Measurements from ENCODE around the gene DNM1. TPM values are rescaled to one million over a fixed set of nuclear protein-coding genes. Genes with fewer than 3 reads are reported as not detected.
A peak's percentile ranks its signal among the peaks of the same experiment; 100 is the strongest.

The DNM1 gene
- polyA plus RNA-seq, 1 donor, result 49.0 TPM

DNA sequence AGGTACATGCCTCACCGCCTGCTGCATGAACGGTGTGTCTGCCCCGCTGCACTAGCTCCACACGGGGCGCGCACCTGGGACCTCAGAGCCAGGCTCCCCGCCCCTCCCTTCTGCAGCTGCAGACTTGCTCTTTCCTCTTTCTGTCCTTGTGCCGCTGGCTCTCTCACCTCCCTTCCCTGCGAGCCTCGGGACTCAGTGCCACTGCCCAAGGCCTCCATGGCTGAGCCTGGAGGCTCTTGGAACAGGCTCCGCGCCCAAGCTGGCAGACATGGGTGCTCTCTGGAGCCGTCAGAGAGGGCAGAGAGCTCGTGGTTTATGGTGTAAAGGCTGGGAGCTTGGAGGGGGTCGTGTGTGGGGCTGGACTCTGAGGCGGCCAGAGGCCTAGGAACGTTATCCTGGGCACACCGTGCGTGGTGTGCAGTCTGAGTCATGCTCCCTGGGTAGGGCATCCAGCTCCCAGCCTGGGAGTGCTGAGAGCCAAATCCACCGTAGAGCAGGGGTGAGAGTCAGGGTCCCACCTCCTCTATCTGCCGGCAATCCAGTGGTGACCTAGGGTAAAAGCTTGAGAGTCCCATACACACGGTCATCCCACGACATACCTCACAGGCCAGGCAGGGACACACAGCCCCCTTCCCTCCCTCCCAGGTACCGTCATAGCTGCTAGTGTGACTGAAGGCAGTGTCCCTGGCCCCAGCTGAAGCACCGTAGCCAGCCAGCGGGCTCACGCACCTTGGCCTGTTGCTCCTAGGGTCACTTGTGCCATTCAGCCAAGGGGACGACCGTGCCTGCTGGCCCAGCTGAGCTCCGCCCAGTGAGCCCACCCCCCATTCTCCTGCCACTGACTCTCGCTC, 50.2 kb downstream of the DNM1 start:
- Histone ChIP-seq H3K36me3 (ENCODE audit: control insufficient read depth, insufficient read depth, low read length) (peaks cover 31% of the 10 kb centered on the region), H3K9me3 (ENCODE audit: control insufficient read depth, low read depth, low read length) (no peaks in the 10 kb centered on the region), H3K27ac (ENCODE audit: low read length) (no peak overlapping the region), H3K27me3 (ENCODE audit: control insufficient read depth, insufficient read depth, low read length) (no peaks in the 10 kb centered on the region), H3K4me1 (ENCODE audit: control insufficient read depth, insufficient read depth, low read length) (peaks cover 11% of the 10 kb centered on the region), H3K4me3 (ENCODE audit: low read length) (no peak overlapping the region)
- no peak for DNase-seq
- WGBS (ENCODE audit: insufficient coverage, low lambda C conversion rate), result 100% methylated on average over 1 of the region's 31 CpGs

DNA sequence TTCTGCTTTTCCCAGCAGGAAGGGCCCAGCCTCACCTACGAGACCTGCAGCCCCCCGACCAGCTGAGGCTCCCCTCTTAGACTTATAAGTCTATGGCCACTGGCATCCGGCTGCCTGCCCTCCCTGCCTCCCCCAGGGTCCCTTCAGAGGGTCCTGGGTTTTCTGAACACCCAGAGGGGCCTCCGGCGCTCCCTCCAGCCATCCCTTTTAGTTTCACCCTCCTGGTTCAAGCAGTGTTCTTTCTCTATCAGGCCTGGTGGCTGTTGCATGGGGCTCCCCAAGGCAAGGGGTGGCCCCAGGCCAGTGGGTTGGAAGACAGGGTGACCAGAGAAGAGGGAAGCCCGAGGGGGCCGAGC, 50.8 kb downstream of the DNM1 start:
- Histone ChIP-seq H3K4me3 (ENCODE audit: low read length) (no peak overlapping the region), H3K9me3 (ENCODE audit: control insufficient read depth, low read depth, low read length) (no peaks in the 10 kb centered on the region), H3K27me3 (ENCODE audit: control insufficient read depth, insufficient read depth, low read length) (no peaks in the 10 kb centered on the region), H3K36me3 (ENCODE audit: control insufficient read depth, insufficient read depth, low read length) (peaks cover 34% of the 10 kb centered on the region), H3K27ac (ENCODE audit: low read length) (no peak overlapping the region), H3K4me1 (ENCODE audit: control insufficient read depth, insufficient read depth, low read length) (peaks cover 11% of the 10 kb centered on the region)
- no CpG with 5 or more reads among the region's 7 CpGs for WGBS (ENCODE audit: insufficient coverage, low lambda C conversion rate)
- DNase-seq, result no peak

DNA sequence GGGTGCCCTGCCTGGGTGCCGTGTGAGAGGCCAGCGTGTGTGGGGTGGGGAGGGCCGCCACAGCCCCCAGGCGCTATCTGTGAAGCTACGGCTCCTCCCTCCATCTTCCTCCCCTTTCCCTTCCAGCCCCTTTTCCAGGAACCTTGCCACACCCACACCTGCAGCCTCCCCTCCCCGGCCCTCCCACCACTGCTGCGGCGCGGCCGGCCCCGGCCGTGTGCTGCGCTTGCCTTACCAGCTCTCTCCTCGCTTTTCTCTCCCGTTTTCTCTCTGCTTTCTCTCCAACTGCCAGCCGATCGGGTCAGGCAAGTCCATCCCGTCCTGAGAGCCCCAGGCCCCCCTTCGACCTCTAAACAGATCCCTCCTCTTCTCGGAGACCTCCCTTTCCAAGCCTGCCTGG, 51.2 kb downstream of the DNM1 start:
- no peaks in the 10 kb centered on the region for H3K27me3 ChIP-seq (ENCODE audit: control insufficient read depth, insufficient read depth, low read length)
- H3K4me1 ChIP-seq (ENCODE audit: control insufficient read depth, insufficient read depth, low read length), result peaks cover 11% of the 10 kb centered on the region
- no peaks in the 10 kb centered on the region for H3K9me3 ChIP-seq (ENCODE audit: control insufficient read depth, low read depth, low read length)
- H3K36me3 ChIP-seq (ENCODE audit: control insufficient read depth, insufficient read depth, low read length), result peaks cover 38% of the 10 kb centered on the region
- no peak overlapping the region for H3K4me3 ChIP-seq (ENCODE audit: low read length)
- WGBS (ENCODE audit: insufficient coverage, low lambda C conversion rate), result no CpG with 5 or more reads among the region's 20 CpGs
- H3K27ac ChIP-seq (ENCODE audit: low read length), result no peak overlapping the region
- DNase-seq, result no peak

DNA sequence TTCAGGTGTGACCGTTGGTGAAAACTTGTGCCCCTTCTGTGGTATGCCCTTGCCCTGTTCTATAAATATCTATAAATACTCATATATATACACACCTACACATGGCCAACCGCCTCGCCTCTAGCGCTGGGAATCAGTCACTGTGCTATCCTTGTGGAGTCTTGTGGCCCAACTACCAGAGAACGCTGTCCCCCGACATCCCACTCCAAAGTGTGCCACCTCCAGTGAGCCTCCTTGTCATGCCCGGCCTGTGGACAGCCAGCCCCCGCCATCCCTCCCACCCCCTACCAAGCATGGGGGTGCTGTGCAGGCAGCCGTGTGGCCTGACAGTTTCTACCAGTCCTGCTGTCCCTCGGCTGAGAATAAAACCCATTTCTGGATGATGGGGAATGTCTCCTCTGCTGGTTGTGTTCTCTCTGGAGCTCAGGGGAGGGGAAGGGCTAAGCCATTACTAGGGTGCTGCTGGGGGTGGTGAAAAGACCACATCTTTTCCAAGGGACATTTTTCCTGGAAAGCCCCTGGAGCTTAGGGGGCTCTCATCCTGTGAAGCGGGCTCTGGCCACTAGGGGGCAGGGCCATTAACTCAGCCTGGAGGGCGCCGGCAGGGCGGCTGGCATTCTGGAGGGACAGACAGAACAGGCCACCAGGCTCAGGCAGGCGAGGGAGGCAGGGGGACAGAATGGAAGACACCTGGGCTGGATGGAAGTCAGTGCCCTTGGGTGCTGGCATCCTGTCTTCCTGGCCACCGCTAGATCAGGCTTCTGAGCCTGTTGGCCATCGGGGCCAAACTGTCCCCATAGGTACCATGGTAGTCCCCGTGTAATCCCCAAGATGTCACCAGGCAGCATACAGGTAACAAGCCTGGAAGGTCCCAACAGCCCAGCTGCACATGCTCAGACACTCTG, 51.9 kb downstream of the DNM1 start:
- DNase-seq, result peak in 1 of 2 donors; percentile 43
- no peak overlapping the region for H3K27ac ChIP-seq (ENCODE audit: low read length)
- WGBS (ENCODE audit: insufficient coverage, low lambda C conversion rate), result no CpG with 5 or more reads among the region's 18 CpGs
- no peaks in the 10 kb centered on the region for H3K27me3 ChIP-seq (ENCODE audit: control insufficient read depth, insufficient read depth, low read length)
- peaks cover 45% of the 10 kb centered on the region for H3K36me3 ChIP-seq (ENCODE audit: control insufficient read depth, insufficient read depth, low read length)
- H3K4me3 ChIP-seq (ENCODE audit: low read length), result no peak overlapping the region
- H3K4me1 ChIP-seq (ENCODE audit: control insufficient read depth, insufficient read depth, low read length), result peaks cover 5% of the 10 kb centered on the region
- H3K9me3 ChIP-seq (ENCODE audit: control insufficient read depth, low read depth, low read length), result no peaks in the 10 kb centered on the region

DNA sequence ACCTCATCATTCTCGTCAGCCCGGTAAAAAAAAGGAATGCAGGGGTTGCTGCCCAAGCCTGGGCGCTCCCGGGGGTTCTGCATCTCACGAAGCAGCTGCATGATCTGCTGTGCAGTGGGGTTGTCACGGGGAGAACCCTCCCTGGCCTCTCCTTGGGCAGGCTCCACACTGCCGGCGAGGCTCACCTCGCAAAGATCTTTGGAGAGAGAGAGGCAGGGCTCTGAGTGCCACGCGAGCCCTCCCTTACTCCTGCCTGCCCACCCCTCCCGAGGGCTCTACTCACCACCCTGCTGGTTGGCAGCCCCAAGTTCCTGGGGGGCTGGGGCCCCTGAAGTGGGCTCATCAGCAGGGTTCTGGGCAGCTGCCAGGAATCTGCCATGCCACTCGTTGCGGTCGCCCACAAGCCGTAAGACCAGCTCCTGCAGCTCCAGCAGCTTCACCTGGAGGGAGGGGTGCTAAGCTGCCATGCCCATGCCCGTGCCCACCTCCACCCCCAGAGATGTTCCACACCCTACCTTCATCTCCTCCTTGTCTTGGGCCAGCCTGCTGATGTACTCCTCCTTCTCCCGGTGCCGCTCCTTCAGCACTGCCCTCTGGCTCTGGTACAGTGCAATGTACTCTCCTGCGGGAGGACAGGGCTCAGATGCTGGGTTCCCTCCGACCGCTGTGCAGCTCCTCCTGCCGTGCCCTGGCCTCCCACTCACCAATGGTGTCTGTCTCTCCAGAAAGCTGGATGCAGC, 54.1 kb downstream of the DNM1 start:
- no peaks in the 10 kb centered on the region for H3K27me3 ChIP-seq (ENCODE audit: control insufficient read depth, insufficient read depth, low read length)
- DNase-seq, result no peak
- no peak overlapping the region for H3K4me3 ChIP-seq (ENCODE audit: low read length)
- H3K9me3 ChIP-seq (ENCODE audit: control insufficient read depth, low read depth, low read length), result no peaks in the 10 kb centered on the region
- no peaks in the 10 kb centered on the region for H3K4me1 ChIP-seq (ENCODE audit: control insufficient read depth, insufficient read depth, low read length)
- H3K27ac ChIP-seq (ENCODE audit: low read length), result no peak overlapping the region
- WGBS (ENCODE audit: insufficient coverage, low lambda C conversion rate), result 100% methylated on average over 1 of the region's 23 CpGs
- H3K36me3 ChIP-seq (ENCODE audit: control insufficient read depth, insufficient read depth, low read length), result peaks cover 65% of the 10 kb centered on the region

DNA sequence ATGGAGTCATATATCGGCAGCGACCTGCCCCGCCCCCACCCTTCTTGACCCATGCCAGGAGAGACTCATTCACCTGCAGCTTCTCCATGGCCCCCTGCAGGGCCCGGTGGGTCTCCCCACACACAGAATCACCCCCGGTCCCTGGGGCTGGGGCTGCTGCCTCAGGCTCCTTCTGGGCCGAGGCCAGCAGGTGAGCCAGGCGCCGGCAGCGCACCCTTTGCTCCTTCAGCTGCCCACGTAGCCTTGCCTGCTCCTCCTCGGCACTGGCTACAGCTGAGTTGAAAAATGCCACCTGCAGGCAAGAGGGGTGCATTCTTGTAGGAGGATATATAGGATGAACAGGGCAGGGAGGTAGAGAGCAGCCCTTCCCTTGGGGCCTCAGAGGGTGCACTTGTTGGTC, 54.7 kb downstream of the DNM1 start:
- Histone ChIP-seq H3K4me3 (ENCODE audit: low read length) (no peak overlapping the region), H3K36me3 (ENCODE audit: control insufficient read depth, insufficient read depth, low read length) (peaks cover 70% of the 10 kb centered on the region), H3K4me1 (ENCODE audit: control insufficient read depth, insufficient read depth, low read length) (no peaks in the 10 kb centered on the region), H3K27ac (ENCODE audit: low read length) (no peak overlapping the region), H3K9me3 (ENCODE audit: control insufficient read depth, low read depth, low read length) (no peaks in the 10 kb centered on the region), H3K27me3 (ENCODE audit: control insufficient read depth, insufficient read depth, low read length) (no peaks in the 10 kb centered on the region)
- no CpG with 5 or more reads among the region's 11 CpGs for WGBS (ENCODE audit: insufficient coverage, low lambda C conversion rate)
- DNase-seq, result no peak

DNA sequence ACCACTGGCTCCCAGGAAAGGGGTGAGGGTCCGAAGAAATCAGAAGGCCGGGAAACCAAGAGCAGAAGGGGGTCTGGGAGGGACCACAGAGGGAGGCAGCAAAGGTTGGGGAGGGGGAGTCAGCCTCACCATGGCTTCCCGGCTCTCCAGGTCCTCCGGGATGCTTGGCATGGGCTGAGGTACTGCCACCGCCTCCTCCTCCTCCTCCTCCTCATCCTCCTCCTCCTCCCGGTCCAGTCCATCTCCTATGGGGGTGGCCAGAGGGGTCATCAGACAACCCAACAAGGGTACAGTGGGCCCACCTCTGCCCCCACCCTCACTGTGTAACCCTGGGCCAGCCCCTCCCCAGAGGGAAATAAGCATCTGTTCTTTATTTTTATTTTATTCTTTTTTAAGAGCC, 55.1 kb downstream of the DNM1 start:
- Histone ChIP-seq H3K27ac (ENCODE audit: low read length) (no peak overlapping the region), H3K27me3 (ENCODE audit: control insufficient read depth, insufficient read depth, low read length) (no peaks in the 10 kb centered on the region), H3K4me1 (ENCODE audit: control insufficient read depth, insufficient read depth, low read length) (no peaks in the 10 kb centered on the region), H3K4me3 (ENCODE audit: low read length) (no peak overlapping the region), H3K9me3 (ENCODE audit: control insufficient read depth, low read depth, low read length) (no peaks in the 10 kb centered on the region), H3K36me3 (ENCODE audit: control insufficient read depth, insufficient read depth, low read length) (peaks cover 69% of the 10 kb centered on the region)
- no peak for DNase-seq
- 100% methylated on average over 1 of the region's 6 CpGs for WGBS (ENCODE audit: insufficient coverage, low lambda C conversion rate)

DNA sequence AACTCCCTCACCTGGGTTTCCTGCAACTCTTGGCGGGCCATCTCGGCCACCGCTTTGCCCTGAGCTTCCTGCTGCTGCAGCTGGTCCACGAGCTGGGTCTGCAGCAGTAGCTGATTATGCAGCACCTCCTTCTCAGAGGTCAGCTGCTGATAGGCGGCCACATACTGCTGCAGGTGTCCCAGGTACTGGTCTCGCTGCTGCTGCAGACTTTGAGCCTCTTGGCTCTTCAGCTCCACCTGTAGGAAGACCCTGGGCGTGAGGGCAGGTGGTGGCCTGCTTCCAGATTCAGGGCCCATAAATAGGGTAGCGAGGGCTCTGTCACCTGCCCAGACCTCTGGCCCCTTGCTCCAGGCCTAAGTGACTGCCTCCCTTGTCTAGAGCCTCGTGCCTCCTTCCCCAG, 56.0 kb downstream of the DNM1 start:
- Histone ChIP-seq H3K4me3 (ENCODE audit: low read length) (no peak overlapping the region), H3K4me1 (ENCODE audit: control insufficient read depth, insufficient read depth, low read length) (no peaks in the 10 kb centered on the region), H3K27ac (ENCODE audit: low read length) (no peak overlapping the region), H3K36me3 (ENCODE audit: control insufficient read depth, insufficient read depth, low read length) (peaks cover 68% of the 10 kb centered on the region), H3K27me3 (ENCODE audit: control insufficient read depth, insufficient read depth, low read length) (no peaks in the 10 kb centered on the region), H3K9me3 (ENCODE audit: control insufficient read depth, low read depth, low read length) (no peaks in the 10 kb centered on the region)
- DNase-seq, result no peak
- no CpG with 5 or more reads among the region's 9 CpGs for WGBS (ENCODE audit: insufficient coverage, low lambda C conversion rate)

DNA sequence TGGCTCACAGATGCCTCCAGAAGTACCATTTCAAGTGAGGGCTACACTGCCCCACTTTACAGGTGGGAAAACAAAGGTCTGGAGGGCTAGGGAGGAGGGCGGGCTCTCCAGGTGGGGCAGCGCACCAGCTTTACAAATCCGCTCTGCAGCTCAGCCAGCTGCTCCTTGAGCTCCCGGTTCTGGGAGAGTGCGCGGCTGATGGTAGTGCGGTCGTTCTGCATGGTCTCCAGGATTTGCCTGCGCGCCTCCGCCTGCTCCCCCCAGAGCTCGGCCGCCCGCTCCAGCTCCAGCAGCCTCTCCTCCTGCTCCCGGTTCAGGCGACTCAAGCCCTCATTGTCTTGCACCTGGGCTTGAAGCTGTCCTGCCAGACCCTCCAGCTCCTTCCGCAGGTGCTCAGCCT, 57.2 kb downstream of the DNM1 start:
- H3K27me3 ChIP-seq (ENCODE audit: control insufficient read depth, insufficient read depth, low read length), result no peaks in the 10 kb centered on the region
- DNase-seq, result no peak
- no peaks in the 10 kb centered on the region for H3K9me3 ChIP-seq (ENCODE audit: control insufficient read depth, low read depth, low read length)
- peaks cover 75% of the 10 kb centered on the region for H3K36me3 ChIP-seq (ENCODE audit: control insufficient read depth, insufficient read depth, low read length)
- H3K27ac ChIP-seq (ENCODE audit: low read length), result no peak overlapping the region
- WGBS (ENCODE audit: insufficient coverage, low lambda C conversion rate), result no CpG with 5 or more reads among the region's 17 CpGs
- H3K4me3 ChIP-seq (ENCODE audit: low read length), result no peak overlapping the region
- H3K4me1 ChIP-seq (ENCODE audit: control insufficient read depth, insufficient read depth, low read length), result no peaks in the 10 kb centered on the region

DNA sequence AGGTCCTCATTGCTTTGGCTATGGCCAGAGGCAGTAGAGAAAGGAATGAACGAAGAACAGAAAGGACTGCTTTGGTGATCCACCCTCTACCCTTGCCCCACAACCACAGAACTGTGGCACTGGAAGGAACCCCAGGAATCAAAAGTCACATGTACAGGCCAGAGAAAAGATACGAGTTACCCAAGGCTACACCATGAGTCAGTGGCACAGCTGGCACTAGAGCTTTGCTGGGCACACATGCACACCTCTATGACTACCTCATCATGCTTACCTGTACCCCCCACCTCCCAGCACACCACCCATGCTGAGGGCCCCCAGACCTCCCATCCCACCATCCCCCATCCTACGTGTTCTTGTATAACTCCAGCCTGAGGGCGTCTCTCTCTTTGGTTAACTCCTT, 59.5 kb downstream of the DNM1 start:
- peaks cover 84% of the 10 kb centered on the region for H3K36me3 ChIP-seq (ENCODE audit: control insufficient read depth, insufficient read depth, low read length)
- H3K9me3 ChIP-seq (ENCODE audit: control insufficient read depth, low read depth, low read length), result no peaks in the 10 kb centered on the region
- no peaks in the 10 kb centered on the region for H3K4me1 ChIP-seq (ENCODE audit: control insufficient read depth, insufficient read depth, low read length)
- WGBS (ENCODE audit: insufficient coverage, low lambda C conversion rate), result no CpG with 5 or more reads among the region's 4 CpGs
- H3K27ac ChIP-seq (ENCODE audit: low read length), result no peak overlapping the region
- H3K27me3 ChIP-seq (ENCODE audit: control insufficient read depth, insufficient read depth, low read length), result no peaks in the 10 kb centered on the region
- no peak for DNase-seq
- H3K4me3 ChIP-seq (ENCODE audit: low read length), result no peak overlapping the region
